Epithelial cell of prostate (primary cell): Measurements from ENCODE around the gene COBL.
A peak's percentile ranks its signal among the peaks of the same experiment; 100 is the strongest.

Experiments
- DNase-seq: peaks from one replicate; pipeline ENCODE4 v3.0.0-alpha.2; 2011; ENCODE audit warnings: low read depth, low spot score
- H3K27ac ChIP-seq: fragments of 450-650 bp; 2 replicates; pipeline ENCODE4 v1.5.1; 2017; ENCODE audit warnings: mild to moderate bottlenecking

Gene COBL

GRCh38 chr7:51070151-51070550, 246.5 kb downstream of the COBL start:
- no peak overlapping the region for H3K27ac ChIP-seq
- no peak for DNase-seq

DNA sequence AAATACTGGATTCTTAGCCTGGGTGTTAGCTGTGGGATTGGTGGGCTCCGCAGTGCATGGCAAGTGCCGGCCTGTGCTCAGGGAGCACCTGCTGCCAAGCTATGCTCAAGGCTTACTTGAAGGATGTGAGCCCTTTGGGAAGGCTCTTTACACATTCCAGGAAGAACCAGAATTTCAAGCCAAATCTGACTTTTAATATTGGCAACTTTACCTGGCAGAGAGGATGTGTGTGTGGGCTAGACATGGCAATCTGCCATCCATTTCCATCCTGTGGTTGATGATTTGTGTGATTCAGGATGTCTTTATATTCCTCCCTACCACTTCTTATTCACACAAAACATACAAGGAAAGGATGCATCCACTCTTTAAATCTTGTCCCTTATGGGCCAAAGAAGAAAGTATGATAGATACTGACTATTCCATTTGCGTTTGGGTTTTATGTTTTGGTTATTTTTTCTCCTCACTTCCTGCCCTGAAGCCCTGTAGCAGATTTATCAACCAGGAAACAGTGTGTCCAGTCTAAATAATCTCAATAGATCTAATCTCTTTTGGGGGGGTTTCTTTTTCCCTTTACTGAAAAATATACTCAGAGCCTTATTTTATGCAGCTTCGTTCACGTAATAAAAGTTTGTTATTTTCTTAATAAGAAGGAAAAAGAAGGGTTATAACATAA, 247.1 kb downstream of the COBL start:
- no peak overlapping the region for H3K27ac ChIP-seq
- DNase-seq = peak; percentile 34

DNA sequence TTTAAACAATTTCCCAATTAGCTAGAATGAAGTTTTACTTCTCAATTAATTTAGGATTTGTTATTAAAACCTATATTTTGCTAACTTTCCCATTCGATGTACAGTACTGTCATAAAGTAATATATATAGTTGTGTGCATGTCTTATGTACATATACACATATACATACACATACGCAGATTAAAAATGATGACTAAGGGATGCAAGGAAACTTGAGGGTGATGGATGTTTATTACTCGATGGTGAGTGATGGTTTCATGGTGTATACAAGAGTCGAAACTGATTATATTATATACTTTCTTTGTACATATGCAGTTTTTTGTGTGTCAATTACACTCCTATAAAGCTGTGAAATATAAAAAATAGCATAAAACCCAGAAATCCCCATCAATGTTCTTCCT, 248.2 kb downstream of the COBL start:
- no peak for DNase-seq
- H3K27ac ChIP-seq = no peak overlapping the region

- H3K27ac ChIP-seq = no peak overlapping the region
- DNase-seq = no peak
Measured at GRCh38 chr7:51067757-51068156, 248.9 kb downstream of the COBL start.

DNA sequence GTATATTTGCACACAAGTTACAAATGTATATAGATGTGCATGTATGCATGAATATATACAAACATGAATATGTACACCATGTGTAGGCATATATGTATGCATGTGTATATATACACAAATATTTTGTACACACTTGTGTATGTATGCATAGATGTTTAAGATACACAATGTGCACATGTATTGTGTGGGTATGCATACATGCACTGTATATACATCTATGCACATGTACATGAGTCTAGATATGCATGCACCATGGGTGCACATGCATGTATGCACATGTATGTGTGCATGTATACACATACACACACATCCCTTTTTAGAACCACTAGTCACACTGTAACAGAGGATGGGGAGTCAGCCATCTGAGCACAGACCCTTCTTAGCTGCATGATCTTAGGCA, 249.4 kb downstream of the COBL start:
- DNase-seq = no peak
- H3K27ac ChIP-seq = no peak overlapping the region

- DNase-seq = no peak
- no peak overlapping the region for H3K27ac ChIP-seq
Measured at GRCh38 chr7:51066405-51066882, 250.2 kb downstream of the COBL start.

- H3K27ac ChIP-seq = no peak overlapping the region
- no peak for DNase-seq
Measured at GRCh38 chr7:51065766-51066165, 250.8 kb downstream of the COBL start.

DNA sequence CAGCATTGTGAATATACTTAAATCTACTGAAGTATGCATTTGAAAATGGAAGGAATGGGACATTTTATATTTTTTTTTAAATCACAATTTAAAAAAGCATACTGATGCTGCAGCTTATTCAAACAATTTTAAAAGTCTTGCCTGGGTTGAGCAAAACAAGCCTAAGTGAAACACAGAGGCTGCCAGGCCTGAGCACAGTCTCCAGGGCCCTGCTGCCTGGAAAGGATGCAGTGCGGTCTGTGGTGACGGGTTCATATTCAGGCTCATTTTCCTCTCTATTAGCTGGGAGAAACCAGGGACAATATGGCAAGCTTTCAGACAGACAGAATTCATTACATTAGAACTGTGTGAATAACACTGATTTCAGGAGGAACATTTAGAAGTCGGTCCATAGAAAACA, 251.9 kb downstream of the COBL start:
- H3K27ac ChIP-seq = no peak overlapping the region
- DNase-seq = no peak

GRCh38 chr7:51062222-51062987, 254.2 kb downstream of the COBL start:
- no peak for DNase-seq

GRCh38 chr7:51060536-51060935, 256.1 kb downstream of the COBL start:
- DNase-seq = no peak
- H3K27ac ChIP-seq = no peak overlapping the region

More at GRCh38 chr7:51062222-51062987, 254.2 kb downstream of the COBL start:
- no peak overlapping the region for H3K27ac ChIP-seq

DNA sequence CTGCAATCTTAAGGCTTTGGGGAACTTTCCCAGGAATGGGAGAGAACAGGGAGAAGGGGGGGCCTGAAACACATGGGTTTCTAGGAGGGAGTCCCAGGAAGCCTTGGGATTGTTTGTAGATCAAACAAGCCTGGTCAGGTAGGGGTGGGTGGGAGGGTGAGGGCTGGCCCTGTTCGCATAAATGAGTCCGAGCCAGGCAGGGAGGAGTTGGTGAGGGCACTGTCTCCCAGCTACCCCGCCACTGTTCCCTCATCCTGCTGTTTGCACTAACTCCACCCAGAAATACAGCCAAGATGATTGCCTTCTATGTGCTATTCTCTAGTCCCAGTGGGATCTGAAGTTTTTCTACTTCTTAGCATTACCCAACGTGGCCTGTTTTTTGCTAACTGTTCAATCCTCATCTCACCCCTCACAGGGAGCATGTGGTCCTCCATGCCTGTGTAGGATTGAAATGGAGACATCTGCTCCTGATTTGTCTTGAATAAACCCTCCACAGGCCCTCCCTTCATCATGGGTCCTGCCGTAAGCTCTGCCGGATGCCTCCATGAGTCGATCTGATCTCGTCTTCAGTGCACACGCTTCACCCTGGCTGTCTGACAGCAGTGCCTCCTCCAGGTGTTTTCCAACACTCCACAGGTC, 257.0 kb downstream of the COBL start:
- DNase-seq = no peak
- no peak overlapping the region for H3K27ac ChIP-seq

GRCh38 chr7:51058764-51059163, 257.8 kb downstream of the COBL start:
- H3K27ac ChIP-seq = no peak overlapping the region
- no peak for DNase-seq

DNA sequence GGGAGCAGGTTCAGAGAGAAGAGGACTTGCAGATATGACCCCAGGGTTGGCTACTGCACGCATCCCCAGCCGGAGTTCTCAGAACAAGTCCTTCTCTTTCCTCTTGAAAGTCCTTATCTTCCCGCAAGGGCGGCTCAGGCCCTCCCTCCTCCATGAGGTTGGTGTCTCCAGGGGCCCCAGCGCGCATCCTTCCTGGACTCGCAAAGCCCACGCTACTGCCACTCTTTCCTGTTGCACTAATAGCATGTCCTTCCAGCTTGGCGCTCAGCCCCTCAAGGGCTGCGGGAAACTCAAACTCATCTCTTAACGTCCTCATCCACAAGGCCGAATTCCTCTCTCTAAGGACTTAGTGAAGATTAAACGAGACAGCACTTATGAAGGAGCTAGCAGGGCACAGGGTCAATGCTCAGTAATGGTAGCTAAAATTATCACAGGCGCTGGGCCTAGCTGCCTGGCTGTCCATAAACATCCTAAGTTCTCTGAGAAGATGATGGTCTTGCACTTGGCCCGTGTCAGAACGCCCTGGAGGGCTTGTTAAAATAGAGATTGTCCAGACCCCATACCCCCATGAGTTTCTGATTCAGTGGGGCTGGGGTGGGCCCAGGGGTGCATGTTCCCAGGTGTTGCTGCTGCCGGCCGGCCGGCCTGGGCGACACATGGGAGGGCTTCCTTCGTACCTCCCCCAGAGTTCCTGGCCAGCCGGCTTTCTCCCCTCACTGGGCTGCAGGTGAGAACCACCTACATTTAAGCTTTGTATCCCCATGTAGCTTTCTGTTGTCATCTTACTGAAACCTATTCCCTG, 261.4 kb downstream of the COBL start:
- no peak overlapping the region for H3K27ac ChIP-seq
- no peak for DNase-seq

DNA sequence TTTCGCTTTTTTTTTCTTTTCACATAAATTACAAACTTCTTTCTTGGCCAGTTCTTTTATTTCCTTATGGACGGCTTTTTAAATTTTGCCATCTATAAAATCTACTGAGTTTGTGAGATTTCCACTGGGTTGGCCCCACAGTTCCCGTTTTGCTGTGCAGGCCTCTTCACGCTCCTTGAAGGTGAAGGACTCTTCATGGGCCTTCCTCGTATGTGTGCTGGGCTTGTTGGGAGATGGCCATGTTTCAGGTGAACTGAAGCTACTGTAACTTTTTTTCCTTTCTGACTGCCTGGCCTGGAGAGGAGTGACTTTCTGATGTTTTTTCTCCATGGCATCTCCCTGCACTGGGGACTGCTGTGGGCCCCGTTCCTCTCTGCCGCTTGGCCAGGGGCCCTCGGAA, 262.4 kb downstream of the COBL start:
- no peak overlapping the region for H3K27ac ChIP-seq
- DNase-seq = no peak

DNA sequence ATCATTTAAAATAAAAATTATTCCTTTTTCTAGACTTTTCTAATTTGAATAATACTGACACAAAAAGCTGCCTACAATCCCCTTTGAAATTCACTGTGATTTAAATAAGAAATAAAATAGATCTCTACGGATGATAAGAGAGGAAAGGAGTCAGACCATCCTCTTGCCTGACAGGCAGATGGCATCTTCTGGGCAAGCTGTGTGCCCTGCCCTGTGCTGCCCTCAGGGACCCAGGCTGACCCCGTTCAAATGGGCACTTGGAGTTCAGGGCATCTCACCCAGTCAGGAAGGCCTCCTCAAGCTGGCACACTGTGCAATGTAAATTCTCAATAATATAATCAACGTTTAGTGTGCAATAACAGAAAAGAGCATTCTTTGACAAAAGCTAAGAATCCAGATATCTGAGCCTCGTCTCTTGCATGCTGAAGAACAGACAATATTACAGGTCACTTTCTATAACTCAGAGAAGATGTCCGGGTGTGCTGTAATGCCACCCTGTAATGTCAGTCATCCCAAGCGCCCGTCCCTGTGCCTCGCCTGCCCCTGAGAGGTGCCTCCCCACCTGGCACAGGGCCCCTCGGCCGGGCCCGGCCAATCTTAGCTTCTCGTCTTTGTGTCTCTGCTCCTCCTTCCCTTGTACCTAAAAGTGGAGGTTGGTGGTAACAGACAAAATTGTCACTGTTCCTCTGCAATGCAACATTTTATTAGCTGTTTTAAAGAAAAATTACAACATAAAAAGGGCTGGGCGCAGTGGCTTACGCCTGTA, 263.3 kb downstream of the COBL start:
- H3K27ac ChIP-seq = no peak overlapping the region
- DNase-seq = no peak

GRCh38 chr7:51046482-51046881, 270.1 kb downstream of the COBL start:
- no peak for DNase-seq
- H3K27ac ChIP-seq = peak overlapping the region; percentile 18

- DNase-seq = no peak
- peak overlapping the region; percentile 18 for H3K27ac ChIP-seq
Measured at GRCh38 chr7:51046103-51046466, 270.5 kb downstream of the COBL start.

DNA sequence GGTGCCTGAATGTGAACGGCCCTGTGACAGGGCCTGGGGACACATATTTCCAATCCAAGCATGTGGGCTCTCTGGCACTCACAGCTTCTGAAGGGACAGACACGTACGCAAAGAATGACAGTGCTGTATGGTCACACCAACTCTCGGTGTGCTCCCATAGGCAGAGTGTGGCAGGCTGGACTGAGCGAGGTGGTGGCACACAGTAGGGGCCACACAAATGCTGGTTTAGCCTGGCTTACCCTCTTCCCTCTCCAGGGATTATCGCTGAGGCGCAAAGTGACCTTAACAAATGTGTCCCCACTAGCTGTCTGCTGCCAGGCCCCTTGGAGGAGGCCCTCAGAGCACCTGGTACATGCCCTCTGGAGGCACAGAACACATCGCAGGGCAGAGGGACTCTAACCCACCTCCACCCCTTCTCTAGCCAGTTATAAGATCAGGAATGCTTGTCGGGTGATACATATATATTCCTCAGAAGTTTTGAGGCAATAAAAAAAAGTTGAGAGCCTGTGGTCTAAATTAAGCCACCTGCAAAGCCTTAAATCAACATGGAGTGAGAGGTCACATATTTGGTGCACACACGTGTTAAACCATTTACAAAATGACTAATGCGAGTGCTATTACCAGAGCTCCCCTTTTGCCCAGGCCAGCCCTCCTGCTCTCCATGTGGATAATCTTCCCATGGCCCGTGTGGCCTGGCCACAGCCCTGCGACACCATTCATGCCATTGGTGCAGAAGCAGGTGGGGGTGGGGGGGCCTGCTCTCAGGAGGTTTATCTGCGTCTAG, 271.1 kb downstream of the COBL start:
- DNase-seq = peak; percentile 69
- peak overlapping the region; percentile 18 for H3K27ac ChIP-seq

DNA sequence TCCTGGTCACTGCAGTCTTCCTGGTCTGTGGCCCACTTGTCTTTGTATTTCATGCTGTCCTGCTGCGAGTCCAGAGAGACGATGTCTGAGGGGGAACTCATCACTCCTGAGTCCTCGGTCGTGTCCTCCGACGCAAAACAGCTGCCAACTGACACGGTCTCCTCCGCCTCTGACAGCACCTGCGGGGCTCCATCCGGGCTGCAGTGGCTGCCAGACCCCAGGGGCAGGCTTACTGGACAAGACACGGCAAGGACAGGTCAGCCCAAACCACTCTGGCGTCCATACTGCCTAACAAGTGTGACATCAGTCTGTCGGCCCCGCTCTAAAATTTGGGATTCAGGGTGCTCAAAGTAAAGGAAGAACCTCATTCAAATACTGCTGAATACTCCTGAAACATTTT, 273.1 kb downstream of the COBL start:
- DNase-seq = no peak

More for the DNA sequence above, 273.1 kb downstream of the COBL start:
- no peak overlapping the region for H3K27ac ChIP-seq
